Activated CD8-positive, alpha-beta memory T cell treated with anti-CD3 and anti-CD28 coated beads for 24 hours (primary cell): Measurements from ENCODE around the gene DLL1.

ENCODE experiments used
- DNase-seq: peaks from one replicate; pipeline ENCODE4 v3.0.0-alpha.2; 2020

The DLL1 gene

DNA sequence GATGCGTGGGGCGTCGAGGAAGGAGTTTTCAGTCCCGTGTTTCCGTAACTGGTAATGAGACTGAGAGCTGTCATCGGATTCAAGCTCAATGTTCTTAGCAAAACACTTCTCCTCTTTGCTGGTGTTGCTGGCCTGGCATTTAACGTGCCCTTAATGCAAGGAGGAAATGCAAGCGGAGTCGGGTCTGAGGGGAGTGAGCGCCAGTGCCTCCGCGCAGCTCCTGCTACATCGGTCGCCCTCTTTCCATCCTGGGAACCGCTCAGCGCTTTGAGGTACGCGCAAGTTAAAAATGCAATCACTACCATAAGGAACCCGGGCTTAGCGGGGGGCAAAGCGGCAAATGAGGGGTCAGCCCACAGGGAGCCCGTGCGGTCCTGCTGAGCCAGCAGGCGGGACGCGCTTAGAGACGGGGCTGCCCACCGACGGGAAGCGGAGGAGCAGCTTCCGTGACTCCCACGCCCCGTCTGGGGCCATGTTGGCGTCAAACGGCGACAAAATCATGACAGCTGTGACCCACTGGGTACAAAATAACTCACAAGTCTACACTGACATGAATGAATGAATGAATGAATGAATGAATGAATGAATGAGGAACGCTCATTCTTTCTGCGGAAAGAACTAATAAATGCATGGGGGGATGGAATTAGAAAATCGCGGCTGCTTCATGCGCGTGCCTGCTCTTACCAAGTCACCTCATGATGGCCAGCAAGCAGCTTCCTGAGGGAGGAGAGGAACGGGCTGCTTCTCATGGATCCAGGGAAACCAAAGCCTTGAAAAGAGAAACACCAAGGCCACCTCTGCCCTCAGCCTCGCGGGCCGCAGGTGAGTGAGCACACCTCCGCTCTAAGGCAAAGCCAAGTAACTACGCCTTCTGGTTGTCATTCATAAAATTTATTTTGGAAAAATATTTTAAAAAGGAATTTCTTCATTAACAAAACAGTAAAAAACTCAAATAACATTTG lies 9.3 kb downstream of the DLL1 start:
- DNase-seq = no peak

GRCh38 chr6:170280689-170281045 lies 10.2 kb downstream of the DLL1 start:
- DNase-seq = no peak

- peak; percentile 72 for DNase-seq
Measured at GRCh38 chr6:170279977-170280688, 10.7 kb downstream of the DLL1 start.

- no peak for DNase-seq
Measured at GRCh38 chr6:170279426-170279825, 11.5 kb downstream of the DLL1 start.

DNA sequence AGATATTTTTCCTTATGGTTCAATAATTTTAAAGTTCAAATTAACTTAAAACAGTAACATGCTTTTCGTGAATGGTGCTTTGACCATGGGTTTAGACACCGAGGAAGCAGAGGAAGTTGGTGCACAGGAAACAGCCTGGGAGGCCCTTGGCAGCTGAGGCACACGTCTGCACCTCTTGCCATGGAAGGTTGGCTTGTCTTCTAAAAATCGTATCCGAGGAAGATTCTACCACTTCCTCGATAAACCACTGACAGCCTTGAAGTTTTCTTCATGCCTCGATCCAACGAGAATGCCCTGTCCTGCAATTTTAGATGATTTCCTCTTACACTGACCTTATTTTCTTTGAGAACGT lies 12.2 kb downstream of the DLL1 start:
- DNase-seq = no peak

GRCh38 chr6:170277893-170278742 lies 12.8 kb downstream of the DLL1 start:
- no peak for DNase-seq

DNA sequence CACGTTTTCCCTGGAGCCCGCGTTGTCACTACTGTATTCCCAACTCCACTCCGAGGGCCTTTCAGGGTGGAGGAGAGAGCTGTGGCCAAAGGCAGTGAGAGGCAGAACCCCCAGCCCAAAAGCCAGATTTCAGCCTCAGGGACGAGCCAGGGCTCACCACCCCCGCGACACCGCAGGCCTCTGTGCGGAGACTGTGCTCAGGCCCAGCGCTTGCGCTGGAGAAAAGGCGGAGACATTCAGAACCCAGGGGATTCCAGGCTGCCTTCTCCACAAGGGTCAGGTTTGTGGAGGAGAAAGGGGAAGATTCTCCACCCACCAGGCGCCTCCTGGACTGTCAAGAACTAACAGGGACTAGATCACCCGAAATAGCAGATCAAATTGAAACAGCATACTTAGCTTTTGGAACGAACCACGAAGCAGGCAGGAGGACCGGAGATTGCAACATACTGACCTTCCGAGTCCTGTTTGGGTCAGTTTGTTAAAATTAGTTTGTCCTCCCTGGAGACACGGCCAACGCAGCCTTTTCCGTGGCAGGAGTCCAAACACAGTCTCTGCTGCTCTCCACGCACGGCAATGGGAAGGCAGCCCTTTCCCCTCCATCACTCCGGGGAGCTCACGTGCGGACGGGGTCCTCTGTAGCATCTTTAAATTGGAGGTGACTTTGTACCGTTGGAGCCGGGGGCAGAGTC lies 14.4 kb downstream of the DLL1 start:
- no peak for DNase-seq

GRCh38 chr6:170274713-170275560 lies 15.9 kb downstream of the DLL1 start:
- DNase-seq = no peak

GRCh38 chr6:170273681-170274080 lies 17.2 kb downstream of the DLL1 start:
- no peak for DNase-seq

DNA sequence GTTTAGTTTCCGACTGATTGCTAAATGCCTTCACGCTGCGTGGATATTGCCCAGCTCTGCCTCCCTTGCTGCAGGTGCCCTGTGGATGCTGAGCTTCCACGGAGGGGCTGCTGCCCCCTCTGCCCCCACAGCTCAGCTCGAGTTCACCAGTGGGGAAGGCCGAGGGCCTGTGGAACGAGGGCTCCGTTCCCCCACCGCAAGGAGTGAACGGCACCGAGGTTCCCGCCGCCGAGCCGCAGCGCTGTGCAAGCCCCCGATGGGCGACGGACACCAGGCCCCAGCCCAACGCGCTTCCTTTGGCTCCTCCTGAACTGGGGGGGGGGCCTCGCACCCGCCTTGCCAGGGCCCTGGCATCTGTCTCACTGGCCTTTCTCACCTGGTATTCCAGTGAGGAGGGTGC lies 17.7 kb downstream of the DLL1 start:
- no peak for DNase-seq

DNA sequence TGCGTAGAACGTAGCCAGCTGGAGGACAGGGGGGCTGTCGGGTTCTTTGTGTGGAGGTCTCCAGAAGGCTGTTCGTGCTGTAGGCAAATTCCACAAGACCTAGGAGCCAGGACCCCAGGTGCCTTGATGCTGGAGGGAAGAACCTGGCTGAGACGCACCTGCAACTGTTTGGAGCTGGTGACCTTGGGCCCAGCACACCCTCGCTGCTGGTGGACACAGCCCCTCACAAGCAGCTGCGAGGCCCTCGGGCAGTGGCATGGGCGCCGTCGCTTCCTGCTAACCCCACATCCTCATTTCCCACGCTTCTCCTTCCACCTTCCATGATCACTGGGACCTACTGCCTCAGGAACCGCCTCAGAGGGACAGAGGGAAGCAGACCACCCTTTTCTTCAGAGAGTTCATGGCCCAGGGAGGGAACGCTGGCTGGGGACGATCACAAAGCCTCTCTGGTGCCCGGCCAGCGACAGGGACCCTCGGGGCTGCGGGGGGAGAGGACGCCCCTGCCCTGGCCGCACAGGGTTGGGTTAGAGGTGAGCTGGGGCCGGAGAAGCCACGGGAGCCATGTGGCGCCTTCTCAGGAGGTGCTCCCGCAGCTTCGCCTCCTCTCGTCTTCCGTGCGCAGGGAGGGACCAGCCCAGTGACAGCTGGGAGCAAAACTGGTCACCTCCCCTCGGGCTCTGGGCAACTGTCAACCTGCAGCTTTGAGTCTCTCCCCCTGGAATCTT lies 18.4 kb downstream of the DLL1 start:
- no peak for DNase-seq

DNA sequence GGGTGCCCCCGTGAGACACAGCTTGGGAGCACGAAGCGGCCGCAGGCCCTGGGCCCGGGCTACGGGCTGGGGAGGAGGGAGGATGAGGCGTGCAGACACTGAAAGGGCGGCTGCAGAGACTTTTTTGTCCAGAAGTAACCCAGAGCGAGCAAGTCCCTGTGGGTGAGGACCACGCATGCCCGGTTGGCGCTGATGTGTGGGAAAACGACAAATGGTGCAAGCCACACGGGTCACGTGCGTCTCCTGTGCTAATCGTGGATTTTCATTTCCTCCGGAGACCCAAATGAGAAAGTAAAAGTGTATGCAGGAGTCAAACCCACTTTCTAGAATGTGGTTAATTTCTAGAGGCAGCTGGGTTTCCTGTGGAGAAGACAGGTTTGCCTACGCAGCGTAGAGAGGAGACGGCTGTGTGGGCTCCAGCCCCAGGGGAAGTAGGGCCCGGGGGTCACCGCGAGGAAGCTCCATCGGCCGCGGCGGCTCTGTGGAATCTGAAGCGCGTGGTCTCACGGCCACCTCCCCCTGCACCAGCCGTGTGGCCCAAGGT lies 19.0 kb downstream of the DLL1 start:
- DNase-seq = peak; percentile 85

- no peak for DNase-seq
Measured at GRCh38 chr6:170270984-170271593, 19.8 kb downstream of the DLL1 start.

GRCh38 chr6:170269846-170270541 lies 20.9 kb downstream of the DLL1 start:
- no peak for DNase-seq

GRCh38 chr6:170269151-170269845 lies 21.6 kb downstream of the DLL1 start:
- no peak for DNase-seq

- DNase-seq = no peak
Measured at GRCh38 chr6:170268216-170269129, 22.4 kb downstream of the DLL1 start.

- no peak for DNase-seq
Measured at GRCh38 chr6:170267688-170268087, 23.2 kb downstream of the DLL1 start.
